Karpas-422 (cell line): ENCODE results near the gene PANK4. TPM values are rescaled to one million over a fixed set of nuclear protein-coding genes. Genes with fewer than 3 reads are reported as not detected.

Experiments used
- DNase-seq: peaks from one replicate; pipeline ENCODE4 v3.0.0-alpha.2; 2015
- H2AFZ ChIP-seq: fragments of 200-600 bp; sonication (generic); 2 replicates; pipeline ENCODE4 v1.6.1; 2014; ENCODE audit warnings: antibody characterized with exemption, low read length, mixed read lengths
- H3K27ac ChIP-seq: fragments of 200-600 bp; sonication (generic); 2 replicates; pipeline ENCODE4 v1.5.1; 2014; ENCODE audit warnings: mild to moderate bottlenecking, low read length, moderate library complexity
- H3K27me3 ChIP-seq: fragments of 200-600 bp; sonication (generic); 2 replicates; pipeline ENCODE4 v1.6.1; 2014; ENCODE audit warnings: low read length, mixed read lengths
- H3K36me3 ChIP-seq: fragments of 200-600 bp; sonication (generic); 2 replicates; pipeline ENCODE4 v1.6.1; 2014; ENCODE audit warnings: low read length, mixed read lengths; ENCODE audit not compliant: insufficient read depth
- H3K4me1 ChIP-seq: fragments of 200-600 bp; sonication (generic); 2 replicates; pipeline ENCODE4 v1.6.1; 2014; ENCODE audit warnings: mild to moderate bottlenecking, low read length, mixed read lengths
- H3K4me2 ChIP-seq: fragments of 200-600 bp; sonication (generic); 2 replicates; pipeline ENCODE4 v1.6.1; 2014; ENCODE audit warnings: low read length, low read depth, mild to moderate bottlenecking; ENCODE audit not compliant: poor library complexity, severe bottlenecking
- H3K4me3 ChIP-seq: fragments of 200-600 bp; sonication (generic); 2 replicates; pipeline ENCODE4 v1.5.1; 2014; ENCODE audit warnings: mild to moderate bottlenecking, antibody characterized with exemption, low read length, mixed read lengths
- H3K79me2 ChIP-seq: fragments of 200-600 bp; sonication (generic); 2 replicates; pipeline ENCODE4 v1.6.1; 2014; ENCODE audit warnings: mild to moderate bottlenecking, low read length, mixed read lengths
- H3K9ac ChIP-seq: fragments of 200-600 bp; sonication (generic); 2 replicates; pipeline ENCODE4 v1.6.0; 2014; ENCODE audit warnings: low read length
- H3K9me2 ChIP-seq: fragments of 200-600 bp; sonication (generic), shearing (Covaris generic); replicated peaks from 2 replicates; pipeline ENCODE4 v1.6.0; 2014; ENCODE audit warnings: mild to moderate bottlenecking, low read length, moderate library complexity; ENCODE audit not compliant: insufficient read depth
- H3K9me3 ChIP-seq: fragments of 300-700, 200-600 bp; sonication (generic); 2 replicates; pipeline ENCODE4 v1.6.1; 2014; ENCODE audit warnings: low read length, mixed read lengths
- H4K20me1 ChIP-seq: fragments of 200-600 bp; sonication (generic); 2 replicates; pipeline ENCODE4 v1.6.1; 2014; ENCODE audit warnings: mild to moderate bottlenecking, antibody characterized with exemption, low read length, low read depth; ENCODE audit not compliant: insufficient read depth
- total RNA-seq: library from RNA; depleted of rRNA; stranded (reverse); fragments of >200 nt; shearing (Covaris generic); gene quantifications from 2 replicates; pipeline ENCODE4 v1.2.3, GENCODE V29; 2014; ENCODE audit warnings: low replicate concordance

The PANK4 gene
- total RNA-seq, 1 experiment from 2014 or later, result 25.1 TPM

DNA sequence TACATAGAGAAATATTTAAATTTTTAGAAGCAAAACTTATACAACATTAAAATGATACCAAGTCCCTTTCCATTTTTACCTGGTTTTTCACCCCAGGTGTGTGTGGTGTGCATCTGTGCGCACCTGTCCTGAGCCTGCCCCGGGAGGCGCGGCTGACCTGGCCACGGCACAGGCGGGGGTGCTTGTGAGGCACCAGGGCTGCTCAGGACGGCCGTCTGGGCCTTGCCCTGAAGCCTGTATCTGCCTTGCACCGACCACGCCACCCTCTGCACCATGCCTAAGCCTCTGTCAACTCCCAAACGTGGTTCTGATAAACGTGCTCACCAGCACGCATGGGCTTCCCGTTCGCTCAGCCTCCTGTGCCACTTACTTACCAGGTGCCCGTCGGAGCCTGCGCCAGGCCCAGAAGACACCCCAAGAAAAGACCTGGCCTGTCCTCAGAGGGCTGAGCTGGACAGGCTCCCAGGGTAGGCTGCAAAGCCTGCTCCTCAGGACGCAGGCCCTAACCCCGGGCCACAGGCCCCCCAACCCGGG is 20.9 kb downstream of the PANK4 start:
- DNase-seq, result no peak
- Histone ChIP-seq H2AFZ (no peak overlapping the region), H3K27me3 (no peaks in the 10 kb centered on the region), H3K9me3 (no peaks in the 10 kb centered on the region), H4K20me1 (peaks cover 9% of the 10 kb centered on the region; the same call in 1 of the 2 replicates), H3K36me3 (no peaks in the 10 kb centered on the region), H3K4me3 (no peak overlapping the region), H3K9me2 (no peaks in the 10 kb centered on the region), H3K4me1 (no peaks in the 10 kb centered on the region), H3K4me2 (no peak overlapping the region), H3K9ac (no peak overlapping the region), H3K27ac (no peak overlapping the region), H3K79me2 (no peaks in the 10 kb centered on the region)

DNA sequence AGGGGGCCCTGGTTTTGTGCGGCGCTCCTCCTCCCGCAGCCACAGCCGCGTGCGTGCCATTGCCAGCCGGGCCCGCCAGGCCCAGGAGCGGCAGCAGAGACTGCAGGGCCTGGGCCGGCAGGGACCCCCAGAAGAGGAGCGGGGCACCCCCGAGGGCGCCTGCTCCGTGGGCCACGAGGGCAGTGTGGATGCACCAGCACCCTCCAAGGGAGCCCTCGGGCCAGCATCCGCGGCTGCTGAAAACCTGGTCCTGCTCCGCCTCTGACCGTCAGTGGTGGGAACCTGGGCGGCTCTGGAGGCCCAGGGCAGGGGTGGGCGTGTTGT is 21.5 kb downstream of the PANK4 start:
- Histone ChIP-seq H3K9me2 (no peaks in the 10 kb centered on the region), H2AFZ (no peak overlapping the region)

DNA sequence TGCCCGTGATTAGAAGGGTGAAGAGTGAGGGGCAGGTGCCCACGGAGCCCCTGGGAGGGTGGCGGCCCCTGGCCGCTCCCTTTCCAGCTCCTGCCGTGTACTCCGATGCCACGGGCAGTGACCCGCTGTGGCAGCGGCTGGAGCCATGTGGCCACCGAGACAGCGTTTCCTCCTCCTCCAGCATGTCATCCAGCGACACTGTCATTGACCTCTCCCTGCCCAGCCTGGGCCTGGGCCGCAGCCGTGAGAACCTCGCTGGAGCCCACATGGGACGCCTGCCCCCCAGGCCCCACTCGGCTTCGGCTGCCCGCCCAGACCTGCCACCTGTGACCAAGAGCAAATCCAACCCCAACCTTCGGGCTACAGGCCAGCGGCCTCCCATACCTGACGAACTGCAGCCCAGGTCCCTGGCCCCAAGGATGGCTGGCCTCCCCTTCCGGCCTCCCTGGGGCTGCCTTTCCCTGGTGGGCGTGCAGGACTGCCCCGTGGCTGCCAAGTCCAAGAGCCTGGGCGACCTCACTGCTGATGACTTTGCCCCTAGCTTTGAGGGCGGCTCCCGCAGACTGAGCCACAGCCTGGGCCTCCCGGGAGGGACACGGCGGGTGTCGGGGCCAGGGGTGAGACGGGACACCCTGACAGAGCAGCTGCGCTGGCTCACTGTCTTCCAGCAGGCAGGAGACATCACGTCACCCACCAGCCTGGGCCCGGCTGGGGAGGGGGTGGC is 22.0 kb downstream of the PANK4 start:
- Histone ChIP-seq H3K36me3 (no peaks in the 10 kb centered on the region), H3K9ac (no peak overlapping the region), H3K9me2 (no peaks in the 10 kb centered on the region), H3K9me3 (no peaks in the 10 kb centered on the region), H2AFZ (no peak overlapping the region), H3K27me3 (no peaks in the 10 kb centered on the region), H4K20me1 (peaks cover 9% of the 10 kb centered on the region; the same call in 1 of the 2 replicates), H3K79me2 (no peaks in the 10 kb centered on the region), H3K4me2 (no peak overlapping the region), H3K4me1 (peaks cover 6% of the 10 kb centered on the region), H3K27ac (no peak overlapping the region), H3K4me3 (no peak overlapping the region)
- no peak for DNase-seq

More for the DNA sequence above, 21.5 kb downstream of the PANK4 start:
- Histone ChIP-seq H3K79me2 (no peaks in the 10 kb centered on the region), H4K20me1 (peaks cover 9% of the 10 kb centered on the region; the same call in 1 of the 2 replicates), H3K27me3 (no peaks in the 10 kb centered on the region), H3K27ac (no peak overlapping the region), H3K9me3 (no peaks in the 10 kb centered on the region), H3K4me2 (no peak overlapping the region), H3K4me3 (no peak overlapping the region), H3K9ac (no peak overlapping the region), H3K36me3 (no peaks in the 10 kb centered on the region), H3K4me1 (peaks cover 4% of the 10 kb centered on the region)
- DNase-seq, result no peak

- H3K36me3 ChIP-seq, result no peaks in the 10 kb centered on the region
- no peak overlapping the region for H2AFZ ChIP-seq
- H3K79me2 ChIP-seq, result no peaks in the 10 kb centered on the region
These were observed 22.7 kb downstream of the PANK4 start for GRCh38 chr1:2503554-2504224.

DNA sequence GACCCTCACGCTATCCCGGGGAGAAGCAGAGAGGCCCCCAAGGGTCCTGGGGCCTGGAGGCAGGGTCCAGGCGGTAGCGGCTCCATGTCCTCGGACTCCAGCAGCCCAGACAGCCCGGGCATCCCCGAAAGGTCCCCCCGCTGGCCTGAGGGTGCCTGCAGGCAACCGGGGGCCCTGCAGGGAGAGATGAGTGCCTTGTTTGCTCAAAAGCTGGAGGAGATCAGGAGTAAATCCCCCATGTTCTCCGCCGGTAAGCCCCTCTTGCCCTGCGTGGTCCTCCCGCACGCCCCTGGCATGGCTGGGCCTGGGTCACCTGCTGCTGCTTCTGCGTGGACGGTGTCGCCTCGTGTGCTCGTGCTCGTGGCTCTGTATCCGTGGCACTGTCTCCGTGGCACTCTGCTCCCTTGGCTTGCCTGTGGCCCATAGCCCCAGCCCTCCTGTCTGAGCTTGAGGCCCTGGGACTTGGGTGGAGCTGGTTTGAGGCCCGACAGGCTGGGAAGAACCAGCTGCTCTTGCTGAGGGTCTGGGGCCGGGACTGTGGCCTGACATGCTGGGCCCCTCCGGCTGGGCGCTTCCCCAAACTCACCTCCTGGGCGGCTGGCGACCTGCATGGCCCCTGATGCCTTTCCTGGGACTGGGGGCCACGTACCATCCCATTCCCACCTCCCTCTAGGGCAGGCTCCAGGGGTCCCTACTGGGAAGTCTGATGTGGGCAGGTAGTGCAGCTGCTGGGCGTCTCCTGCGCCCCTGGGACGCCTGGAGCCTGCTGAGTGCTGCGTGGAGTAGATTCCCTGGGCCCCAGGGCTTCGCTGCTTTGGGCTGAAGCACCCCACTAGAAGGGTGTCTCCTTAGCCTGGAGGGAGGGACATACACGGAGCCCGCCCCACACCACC is 23.5 kb downstream of the PANK4 start:
- no peak overlapping the region for H3K9ac ChIP-seq
- no peak overlapping the region for H3K4me2 ChIP-seq

More at GRCh38 chr1:2503554-2504224, 22.7 kb downstream of the PANK4 start:
- no peak overlapping the region for H3K9ac ChIP-seq
- DNase-seq, result no peak
- H3K9me3 ChIP-seq, result no peaks in the 10 kb centered on the region
- H3K4me1 ChIP-seq, result peaks cover 6% of the 10 kb centered on the region
- H4K20me1 ChIP-seq, result peaks cover 9% of the 10 kb centered on the region; the same call in 1 of the 2 replicates
- H3K27me3 ChIP-seq, result no peaks in the 10 kb centered on the region
- H3K4me3 ChIP-seq, result no peak overlapping the region
- no peak overlapping the region for H3K27ac ChIP-seq
- H3K4me2 ChIP-seq, result no peak overlapping the region
- no peaks in the 10 kb centered on the region for H3K9me2 ChIP-seq

DNA sequence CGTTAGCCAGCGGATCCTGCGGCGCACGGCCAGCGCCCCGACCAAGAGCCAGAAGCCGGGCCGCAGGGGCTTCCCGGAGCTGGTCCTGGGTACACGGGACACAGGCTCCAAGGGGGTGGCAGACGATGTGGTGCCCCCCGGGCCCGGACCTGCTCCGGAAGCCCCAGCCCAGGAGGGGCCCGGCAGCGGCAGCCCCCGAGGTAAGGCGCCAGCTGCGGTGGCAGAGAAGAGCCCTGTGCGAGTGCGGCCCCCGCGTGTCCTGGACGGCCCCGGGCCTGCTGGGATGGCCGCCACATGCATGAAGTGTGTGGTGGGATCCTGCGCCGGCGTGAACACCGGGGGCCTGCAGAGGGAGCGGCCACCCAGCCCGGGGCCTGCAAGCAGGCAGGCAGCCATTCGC is 24.2 kb downstream of the PANK4 start:
- peaks cover 17% of the 10 kb centered on the region; the same call in 1 of the 2 replicates for H4K20me1 ChIP-seq
- H3K9me2 ChIP-seq, result no peaks in the 10 kb centered on the region
- no peak overlapping the region for H3K9ac ChIP-seq

More for the DNA sequence above, 23.5 kb downstream of the PANK4 start:
- Histone ChIP-seq H3K9me2 (no peaks in the 10 kb centered on the region), H3K4me1 (peaks cover 11% of the 10 kb centered on the region), H3K4me3 (no peak overlapping the region), H2AFZ (no peak overlapping the region), H4K20me1 (peaks cover 13% of the 10 kb centered on the region; the same call in 1 of the 2 replicates), H3K27ac (no peak overlapping the region), H3K36me3 (no peaks in the 10 kb centered on the region), H3K79me2 (no peaks in the 10 kb centered on the region), H3K9me3 (no peaks in the 10 kb centered on the region), H3K27me3 (no peaks in the 10 kb centered on the region)
- no peak for DNase-seq

DNA sequence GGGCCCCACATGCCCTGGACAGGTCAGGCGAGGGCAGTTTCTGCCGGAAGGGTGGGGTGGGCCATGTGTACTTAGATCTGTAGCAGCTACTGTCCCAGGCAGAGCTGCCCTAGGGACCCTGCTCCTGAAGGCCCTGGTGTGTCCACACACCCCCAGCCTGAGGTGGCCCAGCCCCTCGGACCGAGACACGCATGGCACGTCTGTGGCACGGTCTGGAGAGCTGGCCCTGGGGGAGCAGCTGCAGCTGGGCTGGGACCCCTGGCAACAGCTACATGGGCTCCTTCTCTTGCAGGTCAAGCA is 24.6 kb downstream of the PANK4 start:
- Histone ChIP-seq H4K20me1 (peaks cover 21% of the 10 kb centered on the region; the same call in 1 of the 2 replicates), H3K79me2 (no peaks in the 10 kb centered on the region), H3K36me3 (no peaks in the 10 kb centered on the region), H2AFZ (no peak overlapping the region), H3K4me3 (no peak overlapping the region), H3K4me2 (no peak overlapping the region), H3K9me2 (no peaks in the 10 kb centered on the region), H3K9me3 (no peaks in the 10 kb centered on the region), H3K4me1 (peaks cover 22% of the 10 kb centered on the region), H3K27me3 (no peaks in the 10 kb centered on the region), H3K9ac (no peak overlapping the region), H3K27ac (no peak overlapping the region)
- no peak for DNase-seq

More for the DNA sequence above, 24.2 kb downstream of the PANK4 start:
- Histone ChIP-seq H3K27me3 (no peaks in the 10 kb centered on the region), H3K27ac (no peak overlapping the region), H3K79me2 (no peaks in the 10 kb centered on the region), H3K4me2 (no peak overlapping the region), H2AFZ (no peak overlapping the region), H3K36me3 (no peaks in the 10 kb centered on the region), H3K9me3 (no peaks in the 10 kb centered on the region), H3K4me3 (no peak overlapping the region), H3K4me1 (peaks cover 17% of the 10 kb centered on the region)
- DNase-seq, result no peak
